GM21723 (cell line): ENCODE results near the gene LRRC8B.
"Not testable (repeated sequence)": the region's sequence is repeated elsewhere in the genome, so short reads cannot be mapped to it uniquely, and the experiment has no call there.

Experiments used
- ATAC-seq: cut with Tn5 transposase; IDR thresholded peaks from one replicate; pipeline ENCODE4 v1.9.1; 2021; ENCODE audit warnings: mild to moderate bottlenecking, moderate library complexity; ENCODE audit not compliant: unreplicated experiment

The LRRC8B gene

DNA sequence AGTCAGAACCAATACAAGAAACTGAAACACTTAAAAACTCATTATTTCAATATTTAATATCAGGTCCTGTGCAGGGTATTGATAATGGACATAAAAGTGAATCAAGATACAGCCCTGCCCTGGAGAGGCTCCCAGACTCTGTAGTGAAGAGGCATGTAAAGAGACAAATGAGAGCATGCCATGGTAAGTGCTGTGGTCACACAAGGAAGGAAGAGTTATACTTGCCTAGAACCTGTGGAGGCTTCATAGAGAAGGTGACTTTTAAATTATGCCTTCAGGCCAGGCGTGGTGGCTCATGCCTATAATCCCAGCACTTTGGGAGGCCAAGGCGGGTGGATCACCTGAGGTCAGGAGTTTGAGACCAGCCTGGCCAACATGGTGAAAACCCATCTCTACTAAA is 105.0 kb downstream of the LRRC8B start:
- ATAC-seq, result not testable (repeated sequence)

DNA sequence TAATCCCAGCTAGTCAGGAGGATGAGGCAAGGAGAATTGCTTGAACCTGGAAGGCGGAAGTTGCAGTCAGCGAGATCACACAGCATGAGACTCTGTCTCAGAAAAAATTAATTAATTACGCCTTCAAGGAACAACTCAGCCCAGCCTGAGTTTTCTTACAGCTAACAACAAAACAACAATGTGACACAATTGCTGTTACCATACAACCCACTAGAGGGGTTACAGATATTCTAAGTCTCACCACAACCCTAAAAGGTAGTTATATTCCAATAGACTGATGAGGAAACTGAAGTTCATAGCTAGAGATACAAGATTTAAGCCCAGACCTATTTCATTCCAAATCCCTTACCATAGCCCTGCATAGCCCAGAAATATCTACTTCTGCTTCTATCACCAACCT is 105.4 kb downstream of the LRRC8B start:
- ATAC-seq, result no peak

DNA sequence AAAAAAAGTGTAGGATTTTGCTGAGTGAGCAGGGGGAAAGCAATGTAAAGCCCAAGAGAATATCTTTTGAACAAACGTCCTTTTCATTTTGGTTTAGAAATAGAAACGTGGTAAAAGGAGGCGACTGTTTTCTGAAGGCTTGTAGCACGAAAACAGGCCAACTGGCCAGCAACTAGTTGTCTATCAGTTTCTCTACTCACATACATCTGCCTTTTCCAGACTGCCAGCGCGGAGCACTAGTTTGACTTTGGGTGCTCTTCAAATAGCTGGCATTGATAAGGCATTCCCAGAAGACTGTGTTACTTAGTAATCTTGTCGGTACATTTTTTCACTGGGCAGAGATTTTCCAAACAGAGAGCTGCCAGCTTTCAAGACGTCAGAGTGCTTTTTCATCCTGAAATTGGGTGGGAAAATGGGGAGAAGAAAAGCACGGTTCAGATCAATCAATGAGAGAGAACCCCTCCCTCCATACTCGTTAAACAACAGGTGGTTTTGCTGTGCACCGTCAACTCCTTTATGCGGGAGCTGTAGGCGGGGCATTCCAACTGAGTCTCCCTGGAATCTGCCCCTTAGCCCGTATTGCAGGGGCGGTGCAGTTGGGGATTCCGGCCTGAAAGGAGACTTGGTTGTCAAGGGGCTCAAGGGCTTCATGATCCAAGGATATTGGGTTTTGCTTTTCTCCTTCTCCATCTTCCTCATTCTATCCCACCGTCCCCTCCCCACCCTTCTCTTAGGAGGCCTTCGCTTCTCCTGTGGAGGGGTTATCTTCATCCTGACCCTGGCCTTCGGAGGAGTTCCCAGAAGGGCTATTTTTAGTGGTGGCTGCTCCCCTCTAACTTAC is 107.4 kb downstream of the LRRC8B start:
- no peak for ATAC-seq

DNA sequence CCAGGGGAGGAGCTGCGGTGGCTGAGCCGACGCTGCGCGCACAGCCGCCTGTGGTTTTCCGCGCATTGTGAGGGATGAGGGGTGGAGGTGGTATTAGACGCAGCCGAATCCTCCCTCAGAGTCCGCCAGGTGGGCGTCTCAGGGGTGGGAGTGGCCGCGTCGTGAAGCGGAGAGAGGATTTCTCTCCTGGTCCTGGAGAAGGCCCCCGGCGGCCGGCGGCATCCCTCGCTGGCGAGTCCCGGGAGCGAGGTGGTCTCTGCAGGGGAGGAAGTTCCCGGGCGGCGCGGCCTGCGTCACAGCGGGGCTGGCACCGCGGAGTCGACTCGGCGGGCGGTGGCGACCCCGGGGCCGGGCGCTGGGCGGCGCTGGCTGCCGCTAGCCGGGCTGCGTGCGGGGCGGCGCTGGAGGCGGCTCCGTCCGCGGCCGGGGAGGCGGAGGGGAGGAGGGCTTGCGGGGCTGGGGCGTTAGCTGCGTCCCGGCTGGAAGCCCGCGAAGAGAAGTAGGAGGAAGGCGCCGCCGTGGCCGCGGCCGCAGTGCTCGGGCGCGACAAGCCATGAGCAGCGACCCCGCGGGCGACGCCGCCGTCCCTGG is 108.1 kb downstream of the LRRC8B start, which contains the start of gene LRRC8C:
TSS of gene LRRC8C (plus strand) at position 464 of the 591 bp plus-strand sequence. CDS start 53,354 bp downstream, outside the sequence.
- peak; percentile 89 for ATAC-seq

DNA sequence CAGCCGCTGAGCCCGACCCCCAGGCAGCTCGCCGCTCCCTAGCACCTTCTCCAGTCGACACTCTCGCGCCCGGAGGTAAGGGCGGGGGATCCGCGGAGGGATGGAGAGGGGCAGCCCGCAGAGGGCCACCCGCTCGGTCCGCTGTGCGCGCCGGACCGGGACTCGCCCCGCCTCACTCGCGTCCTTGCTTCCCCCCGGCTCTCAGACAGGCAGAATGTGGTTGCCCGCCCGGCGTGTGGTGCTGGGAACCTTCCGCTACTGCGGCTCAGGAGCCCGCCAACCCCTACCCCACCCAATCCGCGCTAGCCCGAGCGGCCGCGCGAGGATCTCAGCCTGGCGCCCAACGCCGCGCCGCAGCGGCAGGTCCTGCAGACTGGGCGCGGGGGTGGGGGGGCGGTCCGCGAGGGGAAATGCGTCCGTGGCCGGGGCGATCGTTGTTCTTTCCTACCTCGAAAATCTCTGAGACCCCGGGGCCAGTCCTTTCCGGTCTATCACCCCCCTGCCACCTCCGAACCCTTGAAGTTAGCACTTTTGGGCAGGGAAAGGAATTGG is 108.7 kb downstream of the LRRC8B start:
- ATAC-seq, result peak; percentile 46

DNA sequence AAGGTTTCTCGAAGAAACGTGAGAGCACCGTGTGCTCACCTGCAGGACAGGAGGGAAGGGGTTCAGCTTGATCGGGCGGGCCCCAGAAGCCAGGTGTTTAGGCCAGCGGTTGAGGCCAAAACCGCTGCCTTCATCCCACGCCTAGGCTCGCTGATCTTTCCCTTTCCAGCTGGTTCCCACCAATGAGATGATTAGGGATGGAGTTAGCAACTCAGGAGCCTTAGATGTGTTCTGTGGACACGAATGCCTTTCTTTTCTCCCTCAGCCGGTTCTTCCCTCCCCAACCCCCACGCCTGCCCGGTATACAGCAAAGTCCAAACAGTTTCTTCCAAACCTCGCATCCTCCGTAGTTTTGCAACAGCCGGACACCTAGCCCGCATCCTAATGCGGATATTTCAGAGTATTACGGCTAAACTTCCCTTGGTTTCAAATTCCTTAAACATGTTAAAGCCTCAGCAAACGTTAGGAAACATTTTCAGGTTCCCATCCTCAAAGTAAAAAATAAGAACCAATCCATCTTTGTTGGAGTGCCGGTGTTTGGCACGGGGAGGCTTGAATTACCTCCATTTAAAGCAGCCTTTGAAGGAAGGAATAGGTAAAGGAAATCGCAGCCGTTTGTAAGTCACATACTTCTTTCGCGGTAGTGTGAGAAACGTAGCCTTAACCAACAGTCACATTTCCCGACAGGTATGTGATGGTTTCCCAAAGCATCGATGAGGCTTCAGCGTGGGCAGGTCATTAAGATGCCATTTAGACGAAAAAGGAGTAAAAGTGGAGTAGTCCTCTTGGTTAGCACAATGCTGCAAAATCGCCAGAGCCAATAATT is 109.4 kb downstream of the LRRC8B start:
- ATAC-seq, result peak; percentile 6

DNA sequence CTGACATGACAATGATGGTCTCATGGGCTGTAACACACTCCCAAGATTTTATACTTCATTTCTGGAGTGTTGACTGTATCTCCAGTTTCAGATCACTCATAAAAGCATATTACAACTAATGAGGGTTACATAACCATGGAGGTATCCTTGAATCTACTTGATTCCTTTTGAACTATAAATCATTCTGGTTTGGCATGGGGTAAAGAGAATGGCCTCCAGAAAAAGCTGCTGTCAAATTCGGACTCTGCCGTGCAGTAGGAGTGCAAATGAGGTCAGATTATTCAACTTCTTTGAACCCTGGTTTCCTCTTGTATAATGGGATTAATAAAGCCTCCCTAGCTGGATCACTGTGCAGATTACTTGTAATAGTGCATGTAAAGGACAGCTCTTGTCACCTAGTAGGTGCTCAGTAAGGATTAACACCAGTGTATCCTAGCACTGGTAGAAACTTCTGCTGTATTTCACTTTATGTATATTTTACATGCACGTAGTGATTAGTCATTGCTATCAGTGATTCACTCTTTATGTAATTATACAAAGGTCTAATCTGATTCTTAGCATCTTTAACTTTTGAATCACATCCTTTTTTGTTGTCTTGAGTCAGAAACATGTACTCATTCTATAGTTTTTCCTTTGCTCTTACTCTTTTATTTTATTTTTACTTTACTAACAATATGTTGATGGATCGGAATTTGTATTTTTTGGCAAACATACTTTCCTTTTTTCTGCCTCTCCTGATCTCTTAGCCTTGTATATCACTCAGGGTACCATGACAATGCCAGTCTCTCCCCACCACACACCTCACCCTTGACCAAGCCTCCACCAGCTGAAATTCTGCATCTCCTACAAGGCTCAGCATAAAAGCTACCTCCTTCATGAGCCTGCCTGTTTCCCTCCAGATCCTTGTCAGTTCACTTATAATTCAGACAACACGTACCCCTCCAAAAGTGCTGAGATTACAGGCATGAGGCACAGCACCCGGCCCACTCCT is 111.5 kb downstream of the LRRC8B start:
- ATAC-seq, result no peak

DNA sequence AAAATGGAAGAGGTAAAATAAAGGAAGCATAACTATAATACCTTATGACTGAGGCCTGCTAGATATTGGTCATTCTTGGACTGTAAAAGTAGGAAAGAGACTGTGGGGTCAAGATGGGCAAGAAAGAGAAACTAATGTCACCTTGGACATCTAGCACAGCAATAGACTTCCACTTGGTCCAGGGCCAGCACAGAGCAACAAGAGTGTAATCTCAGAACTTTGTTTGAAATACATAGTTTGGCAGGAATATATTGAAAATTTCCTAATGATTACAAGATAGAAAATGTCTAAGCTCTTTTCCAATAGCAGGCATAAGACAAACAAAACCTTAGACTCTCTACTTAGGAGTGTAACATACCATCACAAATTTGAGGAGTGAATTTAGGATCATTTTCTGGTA is 112.9 kb downstream of the LRRC8B start:
- no peak for ATAC-seq

DNA sequence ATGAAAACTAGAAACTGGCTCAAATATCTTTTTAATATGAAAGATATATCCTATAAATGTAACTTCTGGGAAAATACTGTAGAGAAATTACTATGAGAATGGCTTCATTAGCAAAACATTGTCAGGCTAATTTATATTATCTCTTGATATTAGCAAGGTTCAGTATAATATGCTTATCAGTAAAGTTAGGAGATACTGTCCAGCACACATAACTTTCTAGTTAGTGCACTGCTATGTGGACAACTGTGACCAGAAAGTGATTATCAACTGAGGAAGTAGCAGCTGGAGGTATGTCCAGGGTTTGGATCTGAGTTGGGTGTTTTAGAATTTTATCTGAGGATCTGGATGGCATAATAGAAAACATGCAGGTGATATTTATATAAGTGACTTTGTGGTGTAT is 115.8 kb downstream of the LRRC8B start:
- ATAC-seq, result no peak

DNA sequence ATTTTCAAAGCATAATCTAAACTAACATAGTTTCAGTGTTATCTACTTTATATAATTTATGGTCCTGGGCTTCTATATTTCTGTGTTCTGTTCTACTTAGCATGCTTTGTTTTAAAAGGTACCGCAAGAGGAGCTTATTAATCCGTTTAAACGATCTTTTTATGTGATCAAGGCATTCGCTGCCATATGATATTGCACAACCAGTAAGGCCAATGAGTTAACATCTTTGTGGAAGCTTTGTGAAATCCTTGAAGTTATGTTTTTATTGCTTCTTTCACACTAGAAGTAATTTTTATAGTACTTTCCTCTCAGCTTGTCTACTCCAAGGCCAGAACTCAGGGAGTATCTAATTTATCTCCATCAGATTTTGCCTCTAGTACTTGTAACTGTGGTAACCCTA is 117.2 kb downstream of the LRRC8B start:
- ATAC-seq, result no peak

DNA sequence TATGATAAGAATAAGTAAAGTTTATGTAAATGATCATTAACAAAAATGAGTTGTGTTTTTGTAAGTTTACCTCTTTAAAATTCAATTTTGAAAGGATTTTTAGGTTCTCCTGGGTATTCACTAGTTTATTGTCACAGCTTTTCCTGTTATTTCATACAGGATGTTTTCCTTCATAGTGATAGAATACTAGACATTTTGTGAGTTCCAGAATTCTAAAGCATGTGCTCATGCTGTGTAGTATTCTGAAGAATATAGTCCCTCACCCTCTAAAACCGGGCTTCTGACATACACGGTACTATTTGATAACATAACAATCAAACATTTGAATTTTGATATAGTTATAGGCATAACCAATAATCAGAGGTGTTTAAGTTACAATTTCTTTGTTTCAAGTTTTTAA is 118.9 kb downstream of the LRRC8B start:
- no peak for ATAC-seq

DNA sequence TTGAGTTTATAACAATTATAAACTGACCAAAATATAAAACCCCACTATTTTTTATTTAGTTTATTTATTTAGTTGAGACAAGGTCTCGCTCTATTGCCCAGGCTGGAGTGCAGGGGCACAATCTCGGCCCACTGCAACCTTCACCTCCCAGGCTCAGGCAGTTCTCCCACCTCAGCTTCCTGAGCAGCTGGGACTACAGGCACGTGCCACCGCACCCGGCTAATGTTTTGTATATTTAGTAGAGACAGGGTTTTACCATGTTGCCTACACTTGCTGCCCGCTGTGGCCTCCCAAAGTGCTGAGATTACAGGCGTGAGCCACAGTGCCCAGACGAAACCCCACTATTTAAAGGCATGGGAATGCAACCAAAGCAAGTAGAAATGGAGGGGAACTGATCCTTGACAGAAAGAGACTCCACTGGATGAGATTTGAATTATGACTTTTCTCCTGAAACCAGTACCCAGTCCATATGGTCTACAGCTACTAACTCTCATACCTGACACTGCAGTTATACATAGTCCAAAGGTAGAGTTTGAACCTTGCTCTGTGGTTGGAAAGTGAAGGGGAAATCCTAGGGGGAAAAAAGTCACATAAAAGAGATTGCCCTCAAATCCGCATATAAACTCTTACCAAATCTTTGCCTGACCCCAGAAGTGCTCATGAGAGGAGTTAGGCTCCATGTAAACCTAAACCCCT is 119.6 kb downstream of the LRRC8B start:
- ATAC-seq, result no peak

DNA sequence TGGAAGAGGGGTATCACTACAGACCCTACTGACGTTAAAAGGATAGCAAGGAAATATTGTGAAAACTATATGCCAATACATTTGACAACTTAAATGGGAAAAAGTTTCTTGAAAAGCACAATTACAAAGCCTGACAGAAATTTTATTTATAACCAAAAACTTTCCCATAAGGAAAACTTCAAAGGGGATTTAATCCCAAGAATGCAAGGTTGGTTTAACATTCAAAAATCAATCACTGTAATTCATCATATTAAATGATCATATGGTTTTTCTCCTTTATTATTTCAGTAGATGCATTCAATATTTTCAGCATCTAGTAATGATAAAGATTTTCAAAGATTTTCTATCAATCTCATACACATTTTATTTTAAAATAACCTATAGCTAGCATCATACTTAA is 121.6 kb downstream of the LRRC8B start:
- ATAC-seq, result no peak
